ENCODE results near the gene PARP11.

DNA sequence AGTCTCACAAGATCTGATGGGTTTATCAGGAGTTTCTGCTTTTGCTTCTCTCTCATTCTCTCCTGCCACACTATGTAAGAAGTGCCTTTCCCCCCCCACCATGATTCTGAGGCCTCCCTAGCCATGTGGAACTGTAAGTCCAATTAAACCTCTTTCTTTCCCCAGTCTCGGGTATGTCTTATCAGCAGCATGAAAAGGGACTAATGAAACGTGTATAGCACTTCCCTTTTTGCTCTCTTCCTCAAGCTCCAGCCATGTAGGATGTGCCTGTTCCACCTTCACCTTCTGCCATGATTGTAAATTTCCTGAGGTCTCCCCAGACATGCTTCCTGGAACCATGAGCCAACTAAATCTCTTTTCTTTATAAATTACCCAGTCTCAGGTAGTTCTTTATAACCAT lies 113.3 kb downstream of the PARP11 start:
- TF ChIP-seq, protein P1, sequence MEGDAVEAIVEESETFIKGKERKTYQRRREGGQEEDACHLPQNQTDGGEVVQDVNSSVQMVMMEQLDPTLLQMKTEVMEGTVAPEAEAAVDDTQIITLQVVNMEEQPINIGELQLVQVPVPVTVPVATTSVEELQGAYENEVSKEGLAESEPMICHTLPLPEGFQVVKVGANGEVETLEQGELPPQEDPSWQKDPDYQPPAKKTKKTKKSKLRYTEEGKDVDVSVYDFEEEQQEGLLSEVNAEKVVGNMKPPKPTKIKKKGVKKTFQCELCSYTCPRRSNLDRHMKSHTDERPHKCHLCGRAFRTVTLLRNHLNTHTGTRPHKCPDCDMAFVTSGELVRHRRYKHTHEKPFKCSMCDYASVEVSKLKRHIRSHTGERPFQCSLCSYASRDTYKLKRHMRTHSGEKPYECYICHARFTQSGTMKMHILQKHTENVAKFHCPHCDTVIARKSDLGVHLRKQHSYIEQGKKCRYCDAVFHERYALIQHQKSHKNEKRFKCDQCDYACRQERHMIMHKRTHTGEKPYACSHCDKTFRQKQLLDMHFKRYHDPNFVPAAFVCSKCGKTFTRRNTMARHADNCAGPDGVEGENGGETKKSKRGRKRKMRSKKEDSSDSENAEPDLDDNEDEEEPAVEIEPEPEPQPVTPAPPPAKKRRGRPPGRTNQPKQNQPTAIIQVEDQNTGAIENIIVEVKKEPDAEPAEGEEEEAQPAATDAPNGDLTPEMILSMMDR (IDR thresholded peaks at IDR 0.05) = no peak
- TF ChIP-seq POLR2A (IDR thresholded peaks at IDR 0.05) (no peak), EP300 (IDR thresholded peaks at IDR 0.05; ENCODE audit: low read depth) (no peak), POLR2AphosphoS5 (IDR thresholded peaks at IDR 0.05) (no peak)
